Effector CD4-positive, alpha-beta T cell (primary cell): ENCODE measurements around the gene GTF2H2C_2.
"Not testable (repeated sequence)": the region's sequence is repeated elsewhere in the genome, so short reads cannot be mapped to it uniquely, and the experiment has no call there.

Source experiments
- DNase-seq: peaks from one replicate; pipeline ENCODE4 v3.0.0-alpha.2; 2020

Gene GTF2H2C_2

GRCh38 chr5:70415117-70415516, at the start of gene GTF2H2C_2:
TSS of gene GTF2H2C_2 (plus strand) at chr5:70415368.
- DNase-seq = not testable (repeated sequence)

DNA sequence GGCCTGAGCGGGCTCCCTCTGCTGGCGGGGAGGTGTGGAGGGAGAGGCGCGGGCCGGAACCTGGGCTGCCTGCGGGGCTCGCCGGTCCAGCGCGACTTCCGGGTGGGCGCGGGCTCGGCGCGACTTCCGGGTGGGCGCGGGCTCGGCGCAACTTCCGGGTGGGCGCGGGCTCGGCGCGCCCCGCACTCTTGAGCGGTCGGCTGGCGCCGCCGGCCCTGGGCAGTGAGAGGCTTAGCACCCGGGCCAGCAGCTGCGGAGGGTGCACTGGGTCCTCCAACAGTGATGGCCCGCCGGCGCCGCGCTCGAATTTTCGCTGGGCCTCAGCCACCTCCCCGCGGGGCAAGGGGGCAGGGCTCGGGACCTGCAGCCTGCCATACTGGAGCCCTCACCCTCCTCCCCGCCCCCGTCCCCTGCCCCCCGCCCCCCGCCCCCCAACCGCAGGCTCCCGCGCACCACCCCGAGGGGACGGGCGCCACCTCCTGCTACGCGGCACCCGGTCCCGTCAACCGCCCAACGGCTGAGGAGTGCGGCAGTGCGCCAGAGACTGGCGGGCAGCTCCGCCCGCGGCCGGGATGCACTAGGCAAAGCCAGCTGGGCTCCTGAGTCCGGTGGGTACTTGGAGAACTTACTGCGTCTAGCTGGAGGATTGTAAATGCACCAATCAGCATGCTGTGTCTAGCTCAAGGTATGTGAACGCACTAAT, 14.0 kb upstream of the GTF2H2C_2 start:
- peak; percentile 53 for DNase-seq

GRCh38 chr5:70421322-70421721, 6.2 kb downstream of the GTF2H2C_2 start:
- not testable (repeated sequence) for DNase-seq

GRCh38 chr5:70423215-70423614, 8.0 kb downstream of the GTF2H2C_2 start:
- not testable (repeated sequence) for DNase-seq

DNA sequence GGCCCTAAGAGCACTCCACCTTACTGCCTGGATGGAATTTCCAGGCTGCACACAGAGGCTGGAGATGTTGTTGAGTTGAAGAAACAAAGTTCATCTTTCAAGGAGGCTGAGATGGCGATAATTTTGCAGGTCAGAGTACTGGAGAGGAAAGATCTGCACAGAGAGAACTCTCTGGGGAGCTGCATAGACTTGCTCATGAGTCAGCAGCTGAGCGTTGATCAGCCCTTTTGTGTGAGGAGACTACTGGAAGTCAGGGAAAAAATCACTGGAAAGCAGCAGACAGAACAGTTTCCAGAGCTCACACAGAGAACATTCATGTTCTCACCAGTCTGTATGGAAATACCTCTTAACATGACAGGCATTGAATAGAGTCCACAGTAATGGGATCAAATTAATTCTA, 23.4 kb downstream of the GTF2H2C_2 start:
- not testable (repeated sequence) for DNase-seq

GRCh38 chr5:70449565-70449964, 34.4 kb downstream of the GTF2H2C_2 start:
- not testable (repeated sequence) for DNase-seq

DNA sequence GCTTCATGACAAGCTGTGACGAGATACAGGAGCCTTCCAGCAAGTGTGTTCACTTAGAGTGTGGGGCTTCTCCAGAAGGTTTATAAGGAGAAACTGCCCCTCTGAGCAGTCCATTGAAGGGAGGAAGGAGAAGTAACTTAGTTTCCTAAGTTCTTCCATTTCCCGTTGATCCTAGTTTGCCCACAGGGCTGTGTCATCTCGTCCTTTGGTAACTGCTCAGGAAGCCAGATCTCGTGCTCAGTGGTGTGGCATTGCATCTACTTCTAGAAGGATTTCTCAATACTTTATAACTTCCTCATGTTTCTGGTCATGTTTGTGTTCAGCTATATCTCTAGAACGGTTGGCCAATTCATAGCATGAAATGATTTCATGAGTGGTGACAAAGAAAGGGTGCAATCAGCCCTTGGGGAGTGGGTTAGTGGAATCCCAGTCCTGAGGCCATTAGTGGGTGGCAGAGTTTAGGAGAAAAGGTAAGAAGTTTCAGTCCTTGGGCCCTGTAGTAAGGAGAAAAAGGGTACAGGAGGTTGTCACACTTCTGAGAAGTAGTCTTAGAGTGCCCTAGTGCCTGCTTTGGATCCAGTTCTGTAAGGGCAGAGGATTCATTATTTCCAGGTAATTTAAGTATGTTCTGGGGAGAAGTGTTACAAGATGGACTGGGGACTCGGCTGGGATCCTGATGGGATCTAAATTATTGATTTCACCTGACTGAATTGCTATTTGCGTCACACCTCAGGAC, 36.2 kb downstream of the GTF2H2C_2 start:
- DNase-seq = not testable (repeated sequence)

- DNase-seq = not testable (repeated sequence)
These were observed 41.9 kb downstream of the GTF2H2C_2 start for GRCh38 chr5:70457093-70457492.

DNA sequence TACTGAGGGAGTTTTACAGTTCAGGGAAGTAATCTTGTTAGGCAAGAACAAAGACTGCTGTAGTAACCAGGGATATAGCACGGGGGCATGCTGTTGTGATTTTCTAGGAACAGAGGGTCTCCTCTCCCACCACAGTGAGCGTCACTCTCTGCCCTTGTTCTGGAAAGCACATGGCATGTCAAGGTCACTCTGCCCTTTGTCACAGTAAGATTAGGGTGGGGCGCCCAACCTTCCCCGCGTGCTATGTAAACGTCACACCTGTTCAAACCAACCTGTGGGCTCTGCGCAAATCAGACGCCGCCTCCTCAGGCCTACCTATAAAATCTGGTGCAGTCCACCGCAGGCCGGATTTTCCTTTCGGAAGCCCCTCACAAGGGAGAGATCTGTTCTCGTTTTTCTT, 44.0 kb downstream of the GTF2H2C_2 start:
- DNase-seq = not testable (repeated sequence)

- DNase-seq = not testable (repeated sequence)
These were observed 46.8 kb downstream of the GTF2H2C_2 start for GRCh38 chr5:70461984-70462383.

GRCh38 chr5:70464019-70464637, 49.0 kb downstream of the GTF2H2C_2 start:
- not testable (repeated sequence) for DNase-seq

DNA sequence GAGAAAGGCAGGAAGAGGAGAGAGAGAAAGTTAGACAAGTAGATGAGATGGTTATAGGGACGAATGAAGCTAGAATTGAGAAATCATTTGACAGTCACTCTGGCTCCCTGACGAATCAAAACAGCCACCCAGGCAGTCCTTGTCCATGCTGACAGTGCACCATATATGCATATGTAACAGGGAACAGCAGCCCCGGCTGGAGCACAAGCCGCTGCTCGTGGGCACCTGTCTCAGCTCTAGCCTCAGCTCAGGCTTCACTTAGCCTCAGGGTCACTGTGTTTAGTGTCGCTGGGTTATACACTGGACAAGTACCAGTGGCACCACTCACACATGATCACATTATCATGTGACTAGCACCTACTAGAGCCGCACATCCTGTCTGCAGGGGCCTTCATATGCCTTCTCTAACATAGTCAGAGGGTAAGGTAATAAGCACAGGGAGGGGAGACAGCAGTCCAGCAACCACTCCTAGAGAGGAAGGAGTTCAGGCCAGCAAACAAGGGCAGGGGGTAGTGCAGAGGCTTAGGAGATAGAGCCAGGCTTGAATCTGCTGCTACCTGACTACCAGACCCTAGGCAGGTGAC, 54.9 kb downstream of the GTF2H2C_2 start:
- not testable (repeated sequence) for DNase-seq
